Measurements from ENCODE around the gene SNTG2. TPM values are rescaled to one million over a fixed set of nuclear protein-coding genes. Genes with fewer than 3 reads are reported as not detected.

Gene SNTG2
- total RNA-seq, 1 experiment from 2014 or later: 2.1 TPM

- no peaks in the 10 kb centered on the region for H3K36me3 ChIP-seq (replicated peaks; ENCODE audit: control insufficient read depth, insufficient read depth, low read length)
- peaks cover 13% of the 10 kb centered on the region; the same call in 1 of the 2 replicates for H3K27me3 ChIP-seq (ENCODE audit: control insufficient read depth, insufficient read depth, low read length)
- no peak overlapping the region for H3K4me3 ChIP-seq (ENCODE audit: insufficient read depth, low read depth, low read length)
- DNase-seq: no peak
Observed at GRCh38 chr2:953975-954686, 3.5 kb downstream of the SNTG2 start.

GRCh38 chr2:954687-955000, 4.0 kb downstream of the SNTG2 start:
- no peak for DNase-seq
- Histone ChIP-seq H3K4me3 (ENCODE audit: insufficient read depth, low read depth, low read length) (no peak overlapping the region), H3K27me3 (ENCODE audit: control insufficient read depth, insufficient read depth, low read length) (peaks cover 9% of the 10 kb centered on the region; the same call in 1 of the 2 replicates), H3K36me3 (replicated peaks; ENCODE audit: control insufficient read depth, insufficient read depth, low read length) (no peaks in the 10 kb centered on the region)

DNA sequence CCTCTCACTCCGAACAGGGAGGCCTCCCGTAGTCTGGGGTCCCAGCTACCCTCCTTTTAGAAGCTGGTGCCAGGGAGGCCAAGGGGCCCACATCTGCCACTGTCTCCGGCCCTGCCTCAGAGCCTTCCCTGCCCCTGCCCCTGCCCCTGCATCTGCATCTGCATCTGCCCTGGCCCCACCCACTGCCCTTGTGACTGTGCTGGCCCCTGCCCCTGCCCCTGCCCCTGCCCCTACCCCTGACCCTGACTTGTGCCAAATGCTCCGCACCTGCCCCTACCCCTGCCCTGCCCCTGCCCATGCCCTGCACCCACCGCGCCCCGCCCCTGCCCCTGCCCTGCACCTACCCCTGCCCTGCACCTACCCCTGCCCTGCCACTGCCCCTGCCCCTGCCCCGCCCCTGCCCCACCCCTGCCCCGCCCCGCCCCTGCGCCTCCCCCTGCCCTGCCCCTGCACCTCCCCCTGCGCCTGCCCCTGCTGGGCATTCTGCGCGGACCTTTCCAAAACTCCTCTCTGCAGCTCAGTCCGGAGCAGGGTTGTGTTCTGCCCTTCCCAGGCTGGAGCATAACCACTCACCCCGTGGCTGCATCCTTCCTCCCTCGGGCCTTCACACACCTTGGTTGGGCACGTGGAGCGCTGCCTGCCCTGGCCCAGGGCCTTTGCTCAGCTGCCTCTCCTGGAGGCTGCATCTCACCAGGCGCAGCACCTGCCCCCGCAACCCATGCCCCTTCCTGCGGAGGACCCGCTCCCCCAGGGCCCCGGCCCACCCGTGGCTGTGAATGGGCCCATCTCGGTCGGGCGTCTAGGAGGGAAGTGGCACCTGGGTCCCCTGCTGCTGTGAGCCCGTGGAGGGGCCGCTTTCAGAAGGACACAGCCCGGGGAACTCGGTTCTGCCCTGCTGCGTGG, 5.4 kb downstream of the SNTG2 start:
- Histone ChIP-seq H3K27me3 (ENCODE audit: control insufficient read depth, insufficient read depth, low read length) (peaks cover 8% of the 10 kb centered on the region; the same call in 1 of the 2 replicates), H3K36me3 (replicated peaks; ENCODE audit: control insufficient read depth, insufficient read depth, low read length) (no peaks in the 10 kb centered on the region), H3K4me3 (ENCODE audit: insufficient read depth, low read depth, low read length) (no peak overlapping the region)
- peak; percentile 76 for DNase-seq

- DNase-seq: no peak
- H3K36me3 ChIP-seq (replicated peaks; ENCODE audit: control insufficient read depth, insufficient read depth, low read length): no peaks in the 10 kb centered on the region
- no peaks in the 10 kb centered on the region for H3K27me3 ChIP-seq (ENCODE audit: control insufficient read depth, insufficient read depth, low read length)
- H3K4me3 ChIP-seq (ENCODE audit: insufficient read depth, low read depth, low read length): no peak overlapping the region
Observed at GRCh38 chr2:959457-959856, 8.8 kb downstream of the SNTG2 start.

DNA sequence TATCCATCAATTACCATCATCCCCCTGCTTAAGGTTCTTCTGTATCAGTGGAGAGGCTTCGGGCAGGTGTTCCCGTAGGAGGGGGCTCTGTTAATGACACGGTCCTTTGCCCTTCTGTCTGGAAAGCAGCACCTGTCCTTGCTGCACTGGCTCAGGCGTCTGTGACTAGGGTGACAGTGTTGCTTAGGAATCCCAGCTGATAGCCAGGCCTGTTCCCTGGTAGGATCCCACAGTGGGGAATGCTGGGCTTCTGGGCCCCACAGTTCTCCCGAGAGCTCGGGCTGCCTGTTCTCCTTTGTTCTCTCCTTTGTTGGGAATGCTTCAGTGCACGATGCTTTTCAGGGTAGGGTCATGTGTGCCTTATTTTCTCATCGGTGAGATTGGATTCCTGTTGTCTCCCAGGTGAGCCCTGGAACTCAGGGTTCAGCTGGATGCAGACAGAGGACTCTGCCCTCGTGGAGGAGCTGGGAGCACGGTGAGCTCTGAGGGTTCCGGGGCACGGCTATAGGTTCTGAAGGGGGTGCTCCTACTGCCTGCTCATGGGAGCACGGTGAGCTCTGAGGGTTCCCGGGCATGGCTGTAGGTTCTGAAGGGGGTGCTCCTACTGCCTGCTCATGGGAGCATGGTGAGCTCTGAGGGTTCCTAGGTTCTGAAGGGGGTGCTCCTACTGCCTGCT, 9.6 kb downstream of the SNTG2 start:
- Histone ChIP-seq H3K27me3 (ENCODE audit: control insufficient read depth, insufficient read depth, low read length) (no peaks in the 10 kb centered on the region), H3K36me3 (replicated peaks; ENCODE audit: control insufficient read depth, insufficient read depth, low read length) (no peaks in the 10 kb centered on the region), H3K4me3 (ENCODE audit: insufficient read depth, low read depth, low read length) (no peak overlapping the region)
- no peak for DNase-seq

DNA sequence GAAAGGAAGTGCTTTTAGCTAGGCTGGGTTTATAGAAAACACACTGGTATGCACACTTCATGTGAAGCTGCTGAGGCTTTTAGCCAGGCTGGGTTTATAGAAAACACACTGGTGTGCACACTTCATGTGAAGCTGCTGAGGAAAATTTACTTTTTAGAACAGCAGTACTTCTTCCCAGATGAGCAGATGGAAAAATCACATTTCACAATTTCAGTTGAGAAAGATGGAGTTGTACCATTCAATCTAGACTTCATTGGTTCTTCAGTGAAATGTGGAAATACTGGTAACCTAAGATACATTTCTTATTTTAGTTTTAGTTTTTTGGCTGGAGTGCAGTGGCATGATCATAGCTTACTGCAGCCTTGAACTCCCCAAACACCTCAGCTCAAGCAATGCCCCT, 11.1 kb downstream of the SNTG2 start:
- H3K27me3 ChIP-seq (ENCODE audit: control insufficient read depth, insufficient read depth, low read length): no peaks in the 10 kb centered on the region
- H3K36me3 ChIP-seq (replicated peaks; ENCODE audit: control insufficient read depth, insufficient read depth, low read length): no peaks in the 10 kb centered on the region
- H3K4me3 ChIP-seq (ENCODE audit: insufficient read depth, low read depth, low read length): no peak overlapping the region
- DNase-seq: no peak

DNA sequence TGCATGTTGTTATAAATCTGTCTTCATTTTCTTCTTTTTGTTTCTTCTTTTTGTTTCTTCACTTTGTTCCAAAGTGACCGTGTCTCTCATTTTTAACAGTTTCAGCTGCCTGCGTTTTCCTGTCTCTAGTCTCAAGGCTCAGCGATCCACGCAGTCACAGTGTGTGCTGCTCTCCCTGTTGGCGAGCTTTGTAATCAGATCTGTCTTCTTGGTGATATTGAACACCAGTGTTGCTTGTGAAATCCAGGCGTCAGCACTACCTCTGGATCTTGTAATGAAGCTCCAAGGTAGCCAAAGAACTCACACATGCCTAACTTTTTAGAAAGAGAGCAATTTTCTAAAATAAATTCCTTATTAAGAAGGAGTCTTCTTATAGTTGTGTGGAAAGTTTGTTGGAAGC, 13.2 kb downstream of the SNTG2 start:
- no peak for DNase-seq
- Histone ChIP-seq H3K4me3 (ENCODE audit: insufficient read depth, low read depth, low read length) (no peak overlapping the region), H3K36me3 (replicated peaks; ENCODE audit: control insufficient read depth, insufficient read depth, low read length) (no peaks in the 10 kb centered on the region), H3K27me3 (ENCODE audit: control insufficient read depth, insufficient read depth, low read length) (no peaks in the 10 kb centered on the region)

- H3K27me3 ChIP-seq (ENCODE audit: control insufficient read depth, insufficient read depth, low read length): no peaks in the 10 kb centered on the region
- DNase-seq: no peak
- H3K4me3 ChIP-seq (ENCODE audit: insufficient read depth, low read depth, low read length): no peak overlapping the region
- no peaks in the 10 kb centered on the region for H3K36me3 ChIP-seq (replicated peaks; ENCODE audit: control insufficient read depth, insufficient read depth, low read length)
Observed at GRCh38 chr2:964562-964961, 13.9 kb downstream of the SNTG2 start.

DNA sequence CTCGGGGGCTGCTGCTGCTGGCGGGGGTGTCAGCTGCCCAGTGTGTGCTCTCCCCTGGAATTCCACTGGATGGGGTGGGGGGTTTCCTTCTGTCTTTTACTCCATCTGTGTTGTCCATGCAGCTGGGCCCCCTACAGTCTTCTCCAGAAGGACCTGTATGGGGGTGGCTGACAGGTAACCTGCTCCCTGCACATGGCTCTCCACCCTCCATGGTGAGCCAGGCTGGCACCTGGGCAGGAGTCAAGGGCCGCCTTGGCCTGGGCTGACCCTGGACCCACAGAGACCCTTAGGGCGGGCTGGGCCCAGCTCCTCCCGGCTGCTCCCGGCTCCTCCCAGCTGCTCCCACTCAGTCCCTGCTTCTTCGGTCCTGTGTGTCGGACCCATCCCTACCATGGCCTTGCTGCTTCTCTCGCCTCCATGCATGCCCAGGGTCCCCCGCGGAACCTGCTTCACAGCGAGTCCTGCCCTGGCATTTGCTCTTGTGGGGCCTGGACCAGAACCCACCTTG, 15.0 kb downstream of the SNTG2 start:
- no peak overlapping the region for H3K4me3 ChIP-seq (ENCODE audit: insufficient read depth, low read depth, low read length)
- no peak for DNase-seq
- H3K36me3 ChIP-seq (replicated peaks; ENCODE audit: control insufficient read depth, insufficient read depth, low read length): no peaks in the 10 kb centered on the region

GRCh38 chr2:973129-973528, 22.5 kb downstream of the SNTG2 start:
- Histone ChIP-seq H3K36me3 (replicated peaks; ENCODE audit: control insufficient read depth, insufficient read depth, low read length) (no peaks in the 10 kb centered on the region), H3K4me3 (ENCODE audit: insufficient read depth, low read depth, low read length) (no peak overlapping the region), H3K27me3 (ENCODE audit: control insufficient read depth, insufficient read depth, low read length) (no peaks in the 10 kb centered on the region)
- no peak for DNase-seq

More for the DNA sequence above, 15.0 kb downstream of the SNTG2 start:
- no peaks in the 10 kb centered on the region for H3K27me3 ChIP-seq (ENCODE audit: control insufficient read depth, insufficient read depth, low read length)

DNA sequence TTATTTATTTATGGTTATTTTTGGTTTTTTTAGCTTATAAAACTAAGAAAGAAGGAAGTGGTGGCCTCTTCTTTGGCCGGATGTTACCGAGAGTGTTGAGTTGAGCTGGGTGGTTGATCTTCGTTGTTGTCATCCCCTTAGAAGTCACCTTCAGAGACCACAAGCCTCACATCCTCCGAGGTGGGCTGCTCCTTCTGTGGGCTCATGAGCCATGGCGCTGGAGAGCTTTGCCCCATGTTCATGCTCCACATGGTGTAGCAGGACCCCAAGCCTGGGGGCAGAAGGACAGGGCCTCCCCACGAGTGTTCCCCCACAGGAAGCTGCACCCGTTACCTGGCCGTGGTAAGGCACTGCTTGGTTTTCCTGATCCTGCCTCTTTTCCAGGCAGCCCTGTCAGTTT, 23.4 kb downstream of the SNTG2 start:
- Histone ChIP-seq H3K36me3 (replicated peaks; ENCODE audit: control insufficient read depth, insufficient read depth, low read length) (no peaks in the 10 kb centered on the region), H3K27me3 (ENCODE audit: control insufficient read depth, insufficient read depth, low read length) (no peaks in the 10 kb centered on the region), H3K4me3 (ENCODE audit: insufficient read depth, low read depth, low read length) (no peak overlapping the region)
- DNase-seq: no peak

GRCh38 chr2:974502-974901, 23.9 kb downstream of the SNTG2 start:
- H3K4me3 ChIP-seq (ENCODE audit: insufficient read depth, low read depth, low read length): no peak overlapping the region

DNA sequence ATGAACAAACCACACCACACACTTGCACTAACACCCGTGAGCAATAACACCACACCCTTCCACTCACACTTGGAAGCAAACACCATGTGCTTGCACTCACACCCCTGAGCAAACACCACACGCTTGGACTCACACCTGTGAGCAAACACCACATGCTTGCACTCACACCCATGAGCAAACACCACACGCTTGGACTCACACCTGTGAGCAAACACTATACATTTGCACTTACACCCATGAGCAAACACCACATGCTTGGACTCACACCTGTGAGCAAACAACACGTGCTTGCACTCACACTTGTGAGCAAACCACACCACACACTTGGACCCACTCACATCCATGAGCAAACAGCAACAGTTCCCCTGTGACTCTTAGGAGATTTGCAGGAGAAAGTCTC, 24.4 kb downstream of the SNTG2 start:
- no peak for DNase-seq
- no peak overlapping the region for H3K4me3 ChIP-seq (ENCODE audit: insufficient read depth, low read depth, low read length)
- no peaks in the 10 kb centered on the region for H3K27me3 ChIP-seq (ENCODE audit: control insufficient read depth, insufficient read depth, low read length)
- no peaks in the 10 kb centered on the region for H3K36me3 ChIP-seq (replicated peaks; ENCODE audit: control insufficient read depth, insufficient read depth, low read length)

More at GRCh38 chr2:974502-974901, 23.9 kb downstream of the SNTG2 start:
- no peaks in the 10 kb centered on the region for H3K27me3 ChIP-seq (ENCODE audit: control insufficient read depth, insufficient read depth, low read length)
- no peak for DNase-seq
- H3K36me3 ChIP-seq (replicated peaks; ENCODE audit: control insufficient read depth, insufficient read depth, low read length): no peaks in the 10 kb centered on the region

- H3K4me3 ChIP-seq (ENCODE audit: insufficient read depth, low read depth, low read length): no peak overlapping the region
- H3K36me3 ChIP-seq (replicated peaks; ENCODE audit: control insufficient read depth, insufficient read depth, low read length): peaks cover 2% of the 10 kb centered on the region; the same call in 1 of the 2 replicates
- no peaks in the 10 kb centered on the region for H3K27me3 ChIP-seq (ENCODE audit: control insufficient read depth, insufficient read depth, low read length)
- DNase-seq: no peak
Observed at GRCh38 chr2:979069-979928, 28.6 kb downstream of the SNTG2 start.

Measured in H7 (cell line).